Stimulated activated CD4-positive, alpha-beta T cell treated with anti-CD3 and anti-CD28 coated beads, Interleukin-15, amount 100 ng/mL, for 1 hour (primary cell): ENCODE results near the gene SLC1A7.

Experiments
- DNase-seq, 2 donors: peaks; one replicate each; pipeline ENCODE4 v3.0.0-alpha.2; 2020; ENCODE audit warnings: low read depth in 1 of 2, low spot score in 1 of 2

SLC1A7 gene

GRCh38 chr1:53076721-53077598, 65.5 kb downstream of the SLC1A7 start:
- DNase-seq = no peak

GRCh38 chr1:53076165-53076564, 66.3 kb downstream of the SLC1A7 start:
- DNase-seq = no peak

GRCh38 chr1:53075761-53076163, 66.7 kb downstream of the SLC1A7 start:
- no peak for DNase-seq

- no peak for DNase-seq
Observed at GRCh38 chr1:53075206-53075605, 67.2 kb downstream of the SLC1A7 start.

GRCh38 chr1:53074313-53075154, 67.9 kb downstream of the SLC1A7 start:
- no peak for DNase-seq

- no peak for DNase-seq
Observed at GRCh38 chr1:53073868-53074311, 68.5 kb downstream of the SLC1A7 start.

- no peak for DNase-seq
Observed at GRCh38 chr1:53073287-53073686, 69.2 kb downstream of the SLC1A7 start.

GRCh38 chr1:53071915-53072314, 70.5 kb downstream of the SLC1A7 start:
- DNase-seq = no peak

- no peak for DNase-seq
Observed at GRCh38 chr1:53071167-53071865, 71.1 kb downstream of the SLC1A7 start.

- no peak for DNase-seq
Observed at GRCh38 chr1:53070621-53071020, 71.8 kb downstream of the SLC1A7 start.

- DNase-seq = no peak
Observed at GRCh38 chr1:53069663-53070327, 72.6 kb downstream of the SLC1A7 start.

- DNase-seq = no peak
Observed at GRCh38 chr1:53069265-53069662, 73.2 kb downstream of the SLC1A7 start.

GRCh38 chr1:53068314-53069099, 73.9 kb downstream of the SLC1A7 start:
- no peak for DNase-seq

GRCh38 chr1:53067886-53068285, 74.6 kb downstream of the SLC1A7 start:
- DNase-seq = no peak

- no peak for DNase-seq
Observed at GRCh38 chr1:53066891-53067738, 75.3 kb downstream of the SLC1A7 start.

- no peak for DNase-seq
Observed at GRCh38 chr1:53066488-53066887, 76.0 kb downstream of the SLC1A7 start.

GRCh38 chr1:53065391-53065790, 77.0 kb downstream of the SLC1A7 start:
- no peak for DNase-seq

- DNase-seq = no peak
Observed at GRCh38 chr1:53063744-53064515, 78.5 kb downstream of the SLC1A7 start.
